GM12875 (cell line): ENCODE results near the gene INS.

ENCODE experiments used
- H3K4me3 ChIP-seq: one replicate; pipeline ENCODE4 v1.5.1; 2011; ENCODE audit warnings: low read depth, low read length, control low read depth
- TF ChIP-seq, protein P1 (sequence below): IDR thresholded peaks from 2 replicates; pipeline ENCODE4 v1.5.1; 2011; ENCODE audit warnings: low read depth, mild to moderate bottlenecking, control low read depth, inconsistent platforms, low read length, moderate library complexity, borderline replicate concordance; ENCODE audit not compliant: insufficient read depth

The INS gene

DNA sequence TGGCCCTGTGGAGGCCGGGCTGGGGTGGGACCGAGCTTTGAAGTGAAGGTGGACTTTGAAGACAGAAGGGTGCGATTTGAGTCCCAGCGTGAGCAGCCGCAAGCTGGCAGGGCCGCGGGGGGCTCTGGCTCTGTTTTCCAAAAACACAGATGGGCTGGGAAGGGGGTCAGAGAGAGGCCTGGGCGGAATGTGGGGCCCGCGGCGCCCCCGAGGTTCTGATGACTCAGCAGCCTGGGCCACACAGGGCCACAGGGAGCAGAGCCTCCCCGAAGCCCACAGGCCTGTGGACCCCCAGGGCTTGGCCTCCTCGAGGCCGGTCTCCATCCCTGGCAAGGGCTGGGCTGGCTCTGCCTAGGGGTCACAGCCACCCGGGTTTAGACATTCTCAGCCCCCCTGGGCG lies 6.1 kb downstream of the INS start:
- no peak overlapping the region for H3K4me3 ChIP-seq
- TF ChIP-seq, protein P1, sequence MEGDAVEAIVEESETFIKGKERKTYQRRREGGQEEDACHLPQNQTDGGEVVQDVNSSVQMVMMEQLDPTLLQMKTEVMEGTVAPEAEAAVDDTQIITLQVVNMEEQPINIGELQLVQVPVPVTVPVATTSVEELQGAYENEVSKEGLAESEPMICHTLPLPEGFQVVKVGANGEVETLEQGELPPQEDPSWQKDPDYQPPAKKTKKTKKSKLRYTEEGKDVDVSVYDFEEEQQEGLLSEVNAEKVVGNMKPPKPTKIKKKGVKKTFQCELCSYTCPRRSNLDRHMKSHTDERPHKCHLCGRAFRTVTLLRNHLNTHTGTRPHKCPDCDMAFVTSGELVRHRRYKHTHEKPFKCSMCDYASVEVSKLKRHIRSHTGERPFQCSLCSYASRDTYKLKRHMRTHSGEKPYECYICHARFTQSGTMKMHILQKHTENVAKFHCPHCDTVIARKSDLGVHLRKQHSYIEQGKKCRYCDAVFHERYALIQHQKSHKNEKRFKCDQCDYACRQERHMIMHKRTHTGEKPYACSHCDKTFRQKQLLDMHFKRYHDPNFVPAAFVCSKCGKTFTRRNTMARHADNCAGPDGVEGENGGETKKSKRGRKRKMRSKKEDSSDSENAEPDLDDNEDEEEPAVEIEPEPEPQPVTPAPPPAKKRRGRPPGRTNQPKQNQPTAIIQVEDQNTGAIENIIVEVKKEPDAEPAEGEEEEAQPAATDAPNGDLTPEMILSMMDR, result no peak

DNA sequence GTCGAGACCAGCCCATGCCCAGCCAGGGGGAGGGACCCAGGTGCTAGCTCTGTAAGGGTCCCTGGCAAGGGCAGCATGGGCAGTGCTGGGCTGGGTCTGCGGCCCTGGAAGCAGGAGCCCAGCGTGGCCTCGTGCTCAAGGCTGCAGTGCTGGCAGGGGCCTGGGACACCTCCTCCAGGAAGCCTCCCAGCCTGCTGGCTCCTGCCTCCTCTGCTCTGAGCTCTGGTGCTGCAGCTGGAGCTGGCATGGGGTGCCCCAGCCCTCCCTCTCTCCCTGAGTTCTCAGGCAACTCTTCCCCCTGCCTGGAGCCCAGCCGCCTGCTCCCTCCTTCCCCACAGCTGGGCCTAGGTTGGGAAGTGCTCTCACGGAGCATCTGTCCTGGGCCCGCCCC lies 6.8 kb downstream of the INS start:
- TF ChIP-seq, protein P1, result no peak
- H3K4me3 ChIP-seq, result no peak overlapping the region

DNA sequence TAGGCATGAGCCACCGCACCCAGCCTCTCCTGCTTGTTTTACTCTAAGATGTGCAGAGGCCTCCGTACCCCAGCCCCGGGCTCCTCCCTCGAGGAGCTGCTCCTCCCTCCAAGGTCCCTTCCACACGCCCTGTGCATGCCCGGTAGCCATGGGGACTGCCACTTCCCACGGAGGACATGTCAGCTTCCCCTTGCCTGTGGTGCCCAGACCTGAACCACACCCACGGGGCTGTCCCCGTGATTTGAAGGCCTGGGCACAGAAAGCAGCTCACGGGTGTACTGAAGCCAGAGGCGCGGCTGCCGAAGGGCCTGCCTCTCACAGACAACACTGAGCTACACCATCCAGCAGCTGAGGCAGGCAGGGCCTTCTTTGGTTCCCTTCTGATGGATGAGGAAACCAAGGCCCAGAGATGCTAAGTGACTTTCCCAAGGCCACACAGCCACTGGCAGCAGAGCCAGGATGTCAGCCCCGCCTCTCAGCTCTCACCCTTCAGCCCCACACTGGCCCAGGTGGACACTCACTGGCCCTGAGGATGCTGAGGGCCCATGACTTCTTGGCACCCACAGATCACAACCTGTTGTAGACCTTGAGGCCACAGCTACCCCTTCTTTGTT lies 7.3 kb downstream of the INS start:
- no peak overlapping the region for H3K4me3 ChIP-seq
- TF ChIP-seq, protein P1, result no peak

DNA sequence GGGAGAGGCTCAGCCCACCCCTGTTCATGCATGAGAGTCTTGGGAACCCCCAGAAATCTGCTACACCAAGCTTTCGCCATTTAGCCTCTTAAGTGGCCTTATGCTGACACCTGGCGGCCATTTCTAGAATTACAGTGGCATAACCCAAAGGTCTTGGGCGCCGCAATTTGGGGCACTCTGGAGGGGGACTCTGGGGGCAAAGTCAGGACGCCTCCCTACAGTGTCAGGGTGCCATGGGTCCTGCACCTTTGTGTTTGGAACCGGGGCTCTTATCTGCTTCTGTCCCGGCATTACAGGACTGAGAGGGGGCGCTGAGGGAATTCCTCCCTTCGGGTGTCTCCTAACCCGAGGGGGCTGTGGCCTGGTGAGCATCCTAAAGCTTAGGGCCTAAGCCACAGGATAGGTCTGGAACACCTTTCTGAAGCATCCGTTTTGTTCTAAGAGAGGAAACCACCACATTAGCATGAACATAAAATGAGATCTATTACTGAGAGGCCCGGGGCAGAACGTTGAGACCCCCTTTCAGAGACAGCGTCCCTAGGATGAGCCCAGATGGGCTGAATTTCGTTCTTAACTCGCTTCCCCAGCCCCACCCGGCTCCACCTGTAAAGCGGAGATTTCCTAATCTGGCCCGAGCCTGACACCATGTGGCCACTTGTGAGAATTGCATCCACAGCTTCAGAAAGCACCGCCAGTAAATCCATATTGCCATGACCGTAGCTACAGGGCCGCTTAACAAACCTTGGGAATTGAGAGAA lies 9.3 kb downstream of the INS start:
- no peak overlapping the region for H3K4me3 ChIP-seq

DNA sequence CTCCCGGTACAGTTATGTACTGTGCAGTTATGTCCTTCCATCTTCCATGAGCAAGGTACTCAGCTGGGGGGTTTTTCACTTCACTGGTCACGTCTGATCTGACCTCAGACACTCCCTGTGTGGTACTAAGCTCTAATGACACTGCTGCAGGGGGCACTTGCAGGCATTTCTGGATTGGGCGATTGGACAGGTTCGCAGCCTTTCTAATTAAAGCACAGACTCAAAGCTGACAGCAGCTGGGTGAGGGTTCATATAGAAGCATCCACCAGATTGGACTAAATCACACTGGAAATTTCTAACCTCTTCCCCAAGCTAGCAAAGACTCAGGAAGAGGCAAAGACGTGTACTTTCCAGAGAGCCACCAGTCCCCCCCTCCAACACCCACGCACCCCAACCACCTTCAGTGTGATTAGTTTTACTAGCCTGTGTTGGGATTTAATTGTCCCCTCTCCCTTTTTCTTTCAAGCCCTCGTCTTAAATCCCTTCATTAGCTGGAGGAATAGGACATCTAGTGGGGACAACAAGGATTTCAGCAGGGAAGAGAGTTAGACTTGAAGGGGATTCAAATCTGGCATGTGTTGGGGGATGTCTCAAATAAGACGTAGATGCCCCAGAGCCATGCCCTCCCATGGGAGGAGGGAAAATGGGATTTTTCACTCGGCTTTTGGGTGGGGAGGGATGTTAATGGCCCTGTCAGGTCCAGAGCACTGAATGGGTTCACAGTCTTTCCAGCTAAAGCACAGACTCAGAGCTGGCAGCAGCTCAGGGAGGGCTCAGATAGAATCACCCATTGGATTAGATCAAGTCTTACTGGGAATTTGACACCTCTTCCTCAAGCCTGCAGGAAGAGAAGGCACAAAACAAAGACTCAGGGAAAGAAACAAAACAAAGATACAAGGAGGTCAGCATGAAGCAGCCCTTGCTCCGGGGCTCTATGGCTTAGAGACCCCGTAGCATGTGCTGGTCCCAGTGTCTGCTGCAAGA lies 10.9 kb downstream of the INS start:
- H3K4me3 ChIP-seq, result no peak overlapping the region
- TF ChIP-seq, protein P1, result 0 out of 2 replicates have a peak, but pooled peaks have one; percentile 5

More for the DNA sequence above, 9.3 kb downstream of the INS start:
- TF ChIP-seq, protein P1, result peak; percentile 64

DNA sequence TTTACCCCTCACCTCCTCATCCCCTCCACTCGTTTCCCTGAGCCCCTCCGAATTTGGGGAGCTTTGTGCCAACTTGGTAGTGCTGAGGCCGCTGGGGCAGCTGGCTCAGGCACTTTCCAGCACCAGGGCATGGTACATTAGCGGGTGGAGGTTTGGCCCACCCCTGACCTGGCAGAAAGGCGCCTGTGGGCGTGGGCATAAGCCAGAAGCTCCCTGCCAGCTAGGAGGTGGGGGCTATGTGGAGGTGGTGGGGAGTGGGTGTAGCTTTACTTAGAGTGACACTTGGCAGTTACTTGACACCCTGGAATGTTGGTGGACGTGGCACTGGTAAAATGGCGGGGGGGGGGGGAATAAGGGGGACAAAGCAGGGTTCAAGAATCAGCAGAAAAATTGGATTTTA lies 11.5 kb downstream of the INS start:
- TF ChIP-seq, protein P1, result no peak
- H3K4me3 ChIP-seq, result no peak overlapping the region
